ENCODE data around the gene TBC1D19. TPM values are rescaled to one million over a fixed set of nuclear protein-coding genes. Genes with fewer than 3 reads are reported as not detected.

Gene TBC1D19
- total and polyA plus RNA-seq, 2 of the 4 experiments (the other 2 are of a cell fraction), result 9.9 to 17.6 TPM

DNA sequence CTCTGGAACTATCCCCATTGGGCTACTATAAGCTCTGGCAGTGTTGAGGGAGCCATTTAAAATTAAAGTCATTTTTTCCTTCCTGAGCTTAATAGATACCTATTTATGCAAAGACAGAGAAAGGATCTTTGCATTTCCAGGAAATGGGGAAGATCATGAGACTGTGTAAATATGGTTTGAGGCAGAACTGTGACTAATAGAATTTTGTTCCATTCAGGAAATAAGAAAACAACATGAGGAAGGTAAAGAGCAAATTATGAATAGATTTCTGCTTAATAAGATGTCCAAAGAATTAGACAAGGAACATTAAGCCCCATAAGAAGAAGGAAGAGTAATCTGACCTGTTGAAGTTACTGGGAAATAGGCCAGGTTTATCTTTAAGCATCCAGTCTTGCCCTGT, 17.8 kb upstream of the TBC1D19 start:
- Histone ChIP-seq H3K14ac (replicated peaks; ENCODE audit: low read depth, low read length) (no peak overlapping the region), H3K4ac (ENCODE audit: low read depth, low read length) (no peak overlapping the region), H3K27me3 (ENCODE audit: control insufficient read depth, insufficient read depth, low read length) (no peaks in the 10 kb centered on the region), H2AK5ac (ENCODE audit: low read depth, low read length) (no peak overlapping the region), H3K36me3 (ENCODE audit: control insufficient read depth, insufficient read depth, low read length) (no peaks in the 10 kb centered on the region), H2AK9ac (replicated peaks; ENCODE audit: low read depth, low read length, poor library complexity) (no peak overlapping the region), H4K91ac (ENCODE audit: insufficient read depth, low read depth, low read length) (no peak overlapping the region), H4K5ac (ENCODE audit: low read depth, low read length) (no peak overlapping the region), H2BK20ac (ENCODE audit: low read depth, low read length) (no peak overlapping the region), H2BK15ac (ENCODE audit: low read depth, low read length) (peak overlapping the region; percentile 18; the same call in 1 of the 3 replicates), H4K8ac (ENCODE audit: low read depth in 2 of 2, low read length in 2 of 2) (no peak overlapping the region; a peak in 1 of 4 replicates), H3K9me3 (ENCODE audit: control insufficient read depth, insufficient read depth, low read length) (no peaks in the 10 kb centered on the region), H3K9ac (ENCODE audit: low read depth, low read length) (no peak overlapping the region), H3K23ac (ENCODE audit: low read depth, low read length) (no peak overlapping the region), H3K9me1 (ENCODE audit: insufficient read depth, low read length) (no peaks in the 10 kb centered on the region), H3K18ac (ENCODE audit: low read depth, low read length) (peak overlapping the region; percentile 68; the same call in 1 of the 2 replicates), H3K79me1 (ENCODE audit: low read depth in 1 of 2, low read length in 2 of 2) (no peaks in the 10 kb centered on the region; a peak in 1 of 4 replicates), H3K4me2 (ENCODE audit: low read depth, low read length) (no peak overlapping the region), H2AFZ (replicated peaks; ENCODE audit: low read length, poor library complexity) (no peak overlapping the region), H4K20me1 (ENCODE audit: insufficient read depth, low read length) (no peaks in the 10 kb centered on the region), H2BK120ac (ENCODE audit: low read depth, low read length) (no peak overlapping the region), H2BK5ac (ENCODE audit: low read depth, low read length, poor library complexity, severe bottlenecking) (no peak overlapping the region), H3K56ac (ENCODE audit: extremely low read depth, insufficient read depth, low read length) (no peak overlapping the region), H3K4me3 (ENCODE audit: insufficient read depth, low read depth, low read length) (no peak overlapping the region), H3K4me1 (ENCODE audit: control insufficient read depth, insufficient read depth, low read length) (peaks cover 4% of the 10 kb centered on the region; the same call in 1 of the 2 replicates), H3K27ac (ENCODE audit: insufficient read depth, low read length) (no peak overlapping the region)
- intact Hi-C loops (cut with micrococcal nuclease), result no loop called here
- DNase-seq, result no peak
- TF ChIP-seq ELK1 (IDR thresholded peaks at IDR 0.05; ENCODE audit: borderline replicate concordance, low read depth, low read length) (no peak), CEBPB (IDR thresholded peaks at IDR 0.05; ENCODE audit: low read depth, low read length) (no peak), CTCF (conservative IDR thresholded peaks at IDR 0.05; ENCODE audit: low read depth, low read length) (no peak), MAFK (IDR thresholded peaks at IDR 0.05; ENCODE audit: low read depth, low read length) (no peak), RFX5 (IDR thresholded peaks at IDR 0.05; ENCODE audit: low read depth, low read length) (no peak), FOS (IDR thresholded peaks at IDR 0.05; ENCODE audit: low read depth, low read length) (no peak)
- no TSS peak for BruUV-seq (replicated peaks)
- in situ Hi-C loops (cut with MboI; ENCODE audit: low sequenced_read_pairs), result no loop called here
- ATAC-seq (ENCODE audit: low read depth), result no peak
- CTCF ChIA-PET, result interaction anchor here (0.6 kb wide), 1 partner anchor 9 kb away, joined by 3 read pairs; no protein-coding TSS in a partner anchor
- dilution Hi-C loops (cut with HindIII; ENCODE audit: low sequenced_read_pairs, unreplicated experiment), result no loop called here
- POLR2A ChIA-PET (ENCODE audit: unreplicated experiment), result no interaction called here

Measured in IMR-90 (cell line).